ENCODE data around the gene WWC1.
"Not testable (repeated sequence)": the region's sequence is repeated elsewhere in the genome, so short reads cannot be mapped to it uniquely, and the experiment has no call there.

Gene WWC1

DNA sequence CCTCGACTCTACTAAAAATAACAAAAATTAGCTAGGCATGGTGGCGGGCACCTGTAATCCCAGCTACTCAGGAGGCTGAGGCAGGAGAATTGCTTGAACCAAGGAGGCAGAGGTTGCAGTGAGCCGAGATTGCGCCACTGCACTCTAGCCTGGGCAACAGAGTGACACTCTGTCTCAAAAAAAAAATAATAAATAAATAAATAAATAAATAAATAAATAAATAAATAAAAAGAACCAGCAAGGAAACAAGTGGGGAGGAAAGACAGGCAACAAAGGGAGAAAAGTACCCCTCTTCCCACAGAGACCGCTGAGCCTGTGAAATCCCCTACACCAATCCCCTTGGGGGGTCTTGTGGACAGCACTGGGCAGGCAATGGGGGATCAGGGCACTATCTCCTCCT, 4.6 kb upstream of the WWC1 start:
- DNase-seq = not testable (repeated sequence)

DNA sequence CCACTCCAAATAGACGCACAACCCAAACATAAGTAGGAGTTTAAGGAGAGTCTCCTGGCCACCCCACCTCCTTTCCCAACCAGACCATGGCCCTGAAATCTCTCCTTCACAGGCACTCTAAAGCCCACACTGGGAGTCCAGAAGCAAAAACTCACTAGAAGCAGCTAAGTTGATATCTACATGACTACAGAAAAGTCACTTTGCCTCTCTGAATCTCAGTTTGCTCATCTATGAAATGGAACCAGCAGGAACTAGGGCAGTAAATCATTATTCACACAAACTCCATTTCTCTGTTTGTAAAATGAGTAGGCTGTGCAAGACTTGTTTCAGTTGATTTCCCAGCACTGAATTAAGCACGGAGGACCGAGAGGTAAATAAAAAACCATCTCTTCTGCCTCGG, 4.1 kb upstream of the WWC1 start:
- no peak for DNase-seq

DNA sequence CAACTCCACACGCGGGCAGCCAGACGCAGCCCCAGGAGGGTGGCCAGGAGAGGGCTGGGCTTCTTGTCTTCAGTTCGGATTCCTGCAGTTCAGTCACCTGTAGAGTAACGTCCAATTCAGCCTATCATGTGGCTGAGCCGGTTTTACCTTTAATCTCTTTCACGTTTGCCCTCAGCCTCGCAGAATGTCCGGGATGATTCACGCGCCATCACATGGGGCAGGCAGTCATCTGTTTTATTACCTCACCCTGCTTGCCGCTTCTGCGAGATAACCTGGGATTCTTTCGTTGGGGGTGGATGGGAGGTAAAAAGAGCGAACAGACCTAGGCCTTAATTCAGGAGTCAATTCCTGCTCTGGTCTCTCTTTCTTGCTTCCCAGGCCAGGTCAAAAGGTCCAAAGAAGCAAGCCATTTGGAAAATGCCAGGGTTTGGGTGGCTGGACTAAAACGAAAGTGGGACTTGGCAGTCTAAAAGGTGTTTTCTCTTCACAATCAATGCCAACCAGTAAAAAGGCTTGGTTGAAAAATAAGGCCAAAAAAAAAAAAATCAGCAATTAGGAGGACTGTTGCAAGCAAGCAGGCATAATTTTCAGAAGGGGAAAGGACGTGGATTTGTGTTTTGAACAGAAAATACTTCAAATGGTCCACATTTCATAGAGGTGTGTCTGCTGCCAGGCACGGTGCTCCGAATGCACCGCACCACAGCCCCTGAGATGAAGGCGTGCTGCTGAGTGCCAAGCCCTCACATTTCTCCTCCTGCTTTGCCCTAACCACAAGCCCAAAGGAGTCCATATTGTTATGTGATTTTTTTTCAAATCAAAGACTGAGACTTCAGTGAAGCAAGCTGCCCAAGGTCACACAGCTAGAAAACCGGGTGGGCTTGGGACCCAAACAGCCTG, 2.8 kb upstream of the WWC1 start:
- no peak for DNase-seq

DNA sequence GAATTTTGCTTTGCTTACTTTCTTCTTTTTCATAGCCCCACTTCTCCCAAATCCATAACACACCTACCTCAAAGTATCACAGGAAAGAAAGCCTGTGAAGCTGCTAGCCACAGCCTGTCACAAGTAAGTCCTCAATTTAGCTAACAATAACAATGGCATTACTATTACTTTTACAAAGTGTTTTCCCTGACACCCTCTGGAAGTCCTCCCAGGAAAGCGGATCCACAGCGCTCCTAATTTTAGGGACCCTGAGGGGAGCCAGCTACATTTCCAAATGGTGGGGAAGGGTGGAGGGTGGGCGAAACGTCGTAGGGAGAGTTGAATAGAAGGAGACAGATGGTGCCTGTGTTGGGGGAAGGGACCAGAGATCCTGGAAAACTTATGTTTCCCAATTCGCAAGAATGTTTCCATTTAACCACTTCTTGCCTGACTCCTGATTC, 523 bp upstream of the WWC1 start:
- peak; percentile 67 for DNase-seq

DNA sequence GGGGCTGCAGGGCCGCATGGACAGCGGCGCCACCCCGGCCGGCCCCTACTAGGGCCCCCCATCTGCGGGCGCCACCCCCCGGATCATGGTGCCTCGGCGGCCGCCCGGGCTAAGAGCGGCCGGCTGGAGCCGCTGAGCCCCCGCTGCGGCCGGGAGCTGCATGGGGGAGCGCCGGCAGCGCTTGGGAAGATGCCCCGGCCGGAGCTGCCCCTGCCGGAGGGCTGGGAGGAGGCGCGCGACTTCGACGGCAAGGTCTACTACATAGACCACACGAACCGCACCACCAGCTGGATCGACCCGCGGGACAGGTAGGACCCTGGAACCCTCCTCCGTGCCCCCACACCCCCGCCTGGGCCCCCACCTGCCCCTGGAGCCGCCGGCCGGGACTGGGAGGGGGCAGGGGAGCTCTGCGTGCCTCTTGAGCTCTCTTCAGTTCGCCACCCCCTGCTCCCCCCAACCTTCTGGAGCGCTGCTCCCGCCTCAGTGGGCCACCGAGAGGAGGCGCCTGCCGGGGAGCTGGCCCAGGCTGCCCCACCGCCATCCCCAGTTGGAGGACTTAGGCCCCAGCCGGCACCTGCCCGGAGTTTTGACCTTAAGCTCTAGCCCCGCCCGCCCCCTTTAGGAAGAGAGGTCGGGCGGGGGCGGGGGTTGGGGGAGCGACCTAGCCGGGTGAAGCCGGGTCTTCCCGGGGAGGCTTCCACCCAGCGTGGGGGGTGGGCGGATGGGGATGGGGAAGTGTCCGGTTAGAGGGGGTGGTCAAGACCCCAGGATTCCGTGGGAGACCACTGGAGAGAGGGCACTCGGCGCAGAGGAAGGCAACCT, 730 bp downstream of the WWC1 start:
- peak; percentile 52 for DNase-seq

DNA sequence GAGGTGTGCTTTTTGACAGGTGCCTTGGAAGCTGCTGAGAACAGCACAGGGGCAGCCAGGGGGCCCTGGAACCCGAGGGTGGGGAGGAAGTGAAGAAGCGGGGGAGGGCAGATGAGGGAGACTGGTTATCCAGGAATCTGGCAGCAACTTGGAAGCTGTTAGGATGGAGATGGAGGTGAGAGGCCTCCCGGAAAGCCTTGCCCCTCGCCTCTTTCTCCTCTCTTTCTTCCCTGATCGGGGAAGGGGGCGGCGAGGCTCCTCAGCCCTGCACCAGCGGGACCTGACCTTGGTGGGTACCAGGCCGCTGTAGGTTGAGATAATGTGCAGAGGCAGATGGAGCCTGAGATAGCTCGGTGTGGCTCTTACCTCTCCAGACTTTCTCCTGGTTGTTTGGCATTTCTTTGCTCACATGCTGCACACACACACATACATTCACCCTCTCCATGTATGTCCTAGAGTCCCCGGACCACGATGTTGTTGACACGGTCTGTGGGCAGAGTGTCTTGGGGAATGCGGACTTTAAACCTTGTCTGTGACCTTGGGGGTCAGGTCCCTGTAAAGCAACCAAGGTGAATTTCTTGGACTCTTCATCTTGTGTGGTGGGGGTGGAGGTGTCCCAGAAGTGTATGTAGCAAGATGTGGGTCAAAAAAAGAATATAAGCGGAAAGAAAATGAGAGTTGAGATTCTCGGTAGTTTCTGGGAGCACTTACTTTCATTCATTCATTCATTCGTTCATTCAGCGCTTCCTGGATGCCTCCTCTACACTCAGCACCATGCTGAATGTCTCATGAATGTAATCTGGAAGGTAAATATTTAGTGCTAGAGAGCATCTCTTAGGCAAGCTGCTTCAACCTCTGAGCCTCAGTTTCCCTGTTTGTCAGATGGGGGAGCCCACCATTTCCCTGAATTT, 1.6 kb downstream of the WWC1 start:
- DNase-seq = peak; percentile 34

DNA sequence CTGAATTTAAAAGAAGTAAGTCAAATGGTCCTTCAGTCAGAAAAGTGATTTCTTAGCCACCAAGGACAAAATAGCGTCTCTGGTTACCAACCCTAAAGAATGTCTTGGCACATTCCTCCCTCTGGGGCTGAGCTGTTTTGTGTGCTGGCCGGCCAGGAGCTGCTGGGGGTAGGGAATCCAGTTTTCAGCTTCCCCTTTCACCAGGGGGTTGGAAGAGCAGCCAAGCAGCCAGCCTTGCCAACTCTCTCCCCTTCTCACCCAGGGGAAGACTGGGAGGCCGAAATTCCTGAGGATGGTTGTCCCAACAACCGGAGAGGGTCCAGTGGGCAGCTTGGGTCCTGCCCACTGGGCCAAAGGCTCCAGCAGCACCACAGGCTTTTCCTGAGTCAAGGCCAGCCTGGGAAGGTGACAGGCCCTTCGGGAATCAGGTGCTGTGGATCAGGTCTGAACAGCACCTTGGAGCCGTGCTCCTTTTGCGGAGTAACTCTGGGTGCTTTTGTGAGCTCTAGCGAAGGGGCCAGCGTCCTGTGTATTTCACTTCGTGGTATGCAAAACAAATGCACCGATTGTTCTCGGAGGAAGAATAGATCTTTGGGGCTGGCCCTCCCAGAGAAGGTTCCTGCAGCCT, 4.2 kb downstream of the WWC1 start:
- no peak for DNase-seq

DNA sequence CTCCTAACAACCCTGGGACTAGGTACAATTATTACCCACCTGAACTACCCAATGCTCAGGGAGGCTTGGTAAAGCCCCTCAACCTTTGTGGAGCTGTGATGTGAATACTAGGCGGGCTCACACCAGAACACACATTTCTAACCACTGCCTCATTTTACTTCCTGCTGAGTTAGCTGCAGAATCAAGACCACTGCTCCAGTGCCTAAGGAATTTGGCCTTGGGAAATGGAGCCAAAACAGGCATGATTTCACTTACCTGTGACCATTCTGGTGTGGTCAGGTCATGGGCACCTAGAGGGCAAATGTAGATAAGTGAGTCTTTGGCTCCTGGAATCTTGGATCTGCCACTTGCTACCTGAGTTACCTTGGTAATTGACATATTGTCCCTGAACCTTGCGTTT, 5.2 kb downstream of the WWC1 start:
- no peak for DNase-seq

DNA sequence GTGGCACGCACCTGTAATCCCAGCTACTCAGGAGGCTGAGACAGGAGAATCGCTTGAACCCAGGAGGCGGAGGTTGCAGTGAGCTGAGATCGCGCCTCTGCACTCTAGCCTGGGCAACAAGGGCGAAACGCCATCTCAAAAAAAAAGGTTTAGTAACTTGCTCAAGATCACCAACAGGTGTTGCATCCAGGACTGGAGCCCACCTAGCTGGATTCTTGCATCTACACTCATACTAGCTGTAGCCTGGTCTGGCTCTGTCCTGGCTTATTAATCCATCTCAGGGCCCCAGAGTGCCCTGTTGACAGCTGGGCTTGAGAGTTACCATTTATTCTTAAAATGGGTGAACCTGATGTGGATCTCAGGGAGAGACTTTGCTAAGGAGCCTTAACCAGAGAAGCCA, 7.5 kb downstream of the WWC1 start:
- DNase-seq = no peak

DNA sequence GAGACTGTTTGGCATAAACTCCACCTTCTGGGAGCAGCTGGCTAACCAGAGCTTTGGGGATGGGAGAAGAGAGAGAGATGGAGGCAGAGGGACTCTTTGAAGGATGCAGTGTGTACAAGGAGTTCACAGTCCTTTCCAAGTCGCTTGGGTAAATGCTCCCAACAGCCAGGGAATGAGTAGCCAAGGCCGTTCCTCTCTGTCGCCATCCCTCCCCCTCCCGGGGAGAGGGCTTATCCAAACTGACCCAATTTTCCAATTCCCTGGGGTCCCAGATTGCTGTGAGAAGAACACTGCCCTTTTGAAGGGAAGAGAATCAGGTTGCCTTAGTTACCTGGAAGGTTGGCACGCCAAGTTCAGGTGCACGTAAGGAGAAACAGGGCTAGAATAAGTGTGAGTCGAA, 7.9 kb downstream of the WWC1 start:
- DNase-seq = no peak

DNA sequence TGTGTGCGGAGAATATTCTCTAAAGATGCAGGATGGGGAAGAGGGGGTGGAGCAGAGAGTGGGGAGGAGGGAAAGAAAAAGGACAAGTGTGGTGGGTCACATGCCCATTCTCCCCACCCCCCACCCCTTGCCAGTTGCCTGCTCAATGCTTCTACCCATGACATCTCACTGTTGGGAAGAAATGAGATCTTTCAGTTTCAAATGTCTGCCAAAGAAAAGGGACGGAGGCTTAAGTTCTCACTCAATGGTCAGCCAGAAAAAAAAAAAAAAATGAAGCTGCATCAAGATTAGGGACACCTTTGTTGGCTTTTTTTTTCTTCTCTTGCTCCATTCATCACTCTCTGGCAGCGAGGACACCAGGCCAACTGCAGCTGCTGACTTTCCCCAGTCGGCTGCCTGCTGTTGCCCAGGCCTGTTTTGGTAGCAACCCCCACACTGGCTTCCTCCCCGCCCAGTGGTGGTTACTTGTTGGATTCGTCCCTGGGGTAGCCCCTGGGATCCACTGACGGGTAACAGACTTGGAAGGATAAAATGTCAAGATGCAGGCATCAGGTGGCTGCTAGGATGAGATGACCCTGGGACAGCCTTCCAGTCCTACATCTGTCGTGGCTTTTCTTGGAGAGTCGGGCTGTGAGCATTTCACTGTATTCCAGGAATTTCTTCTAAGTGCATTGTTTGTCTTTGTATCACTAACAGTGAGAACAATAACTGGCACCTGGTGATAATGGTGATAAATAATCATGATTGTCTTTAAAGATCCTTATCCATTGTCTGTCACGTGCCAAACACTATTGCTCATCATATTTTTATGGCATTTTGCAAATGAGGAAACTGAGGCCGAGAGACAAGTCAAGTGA, 9.1 kb downstream of the WWC1 start:
- DNase-seq = no peak

DNA sequence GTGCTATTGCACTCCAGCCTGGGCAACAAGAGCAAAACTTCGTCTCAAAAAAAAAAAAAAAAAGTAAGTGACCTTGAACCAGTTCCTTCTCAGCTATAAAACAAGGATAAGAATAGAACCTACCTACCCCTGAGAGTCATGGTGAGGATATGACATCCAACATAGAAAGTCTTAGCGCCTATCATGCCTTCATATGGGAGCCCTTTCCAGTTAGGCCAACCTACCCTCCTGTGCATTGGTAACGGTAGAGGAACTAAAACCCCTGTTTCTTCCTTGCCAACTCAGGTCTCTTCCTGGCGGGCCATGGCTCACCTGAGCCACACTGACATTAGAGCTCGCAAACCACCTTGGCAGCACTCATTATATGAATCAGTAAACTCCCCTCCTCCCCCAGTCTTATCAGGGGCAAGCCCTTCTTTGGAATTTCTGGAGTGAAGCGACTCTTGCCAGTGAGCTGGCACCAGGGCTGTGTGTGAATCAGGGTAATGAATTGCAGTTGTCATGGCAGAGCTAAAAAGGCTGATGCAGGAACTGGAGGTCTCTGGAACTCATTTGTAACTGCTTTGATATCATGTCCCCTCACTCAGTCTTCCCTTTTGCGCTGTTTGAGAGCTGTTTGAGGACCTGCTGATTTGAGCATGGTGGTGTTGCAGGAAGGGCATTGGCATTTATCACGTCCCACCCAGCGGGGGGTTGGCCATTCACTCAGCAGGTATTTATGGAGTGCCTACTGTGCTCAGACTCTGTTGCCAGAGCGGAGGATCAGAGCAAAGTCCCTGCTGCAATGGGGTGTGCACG, 10.3 kb downstream of the WWC1 start:
- no peak for DNase-seq

DNA sequence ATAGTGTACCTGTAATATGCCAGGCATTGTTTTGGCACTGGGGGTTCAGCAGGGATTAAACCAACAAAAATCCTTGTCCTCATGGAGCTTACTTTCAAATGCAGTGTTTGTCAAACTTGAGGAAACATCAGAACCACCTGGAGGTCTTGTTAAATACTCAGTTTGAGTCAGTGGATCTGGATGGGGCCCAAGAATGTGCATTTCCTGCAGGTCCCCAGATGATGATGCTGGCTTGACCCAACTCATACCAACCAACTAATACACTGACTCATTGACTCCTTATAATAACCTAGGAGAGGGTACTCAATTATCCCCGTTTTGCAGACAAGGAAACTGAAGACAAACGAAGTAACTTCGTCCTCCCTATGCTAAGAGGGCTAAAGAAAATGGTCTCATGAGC, 11.3 kb downstream of the WWC1 start:
- DNase-seq = no peak

DNA sequence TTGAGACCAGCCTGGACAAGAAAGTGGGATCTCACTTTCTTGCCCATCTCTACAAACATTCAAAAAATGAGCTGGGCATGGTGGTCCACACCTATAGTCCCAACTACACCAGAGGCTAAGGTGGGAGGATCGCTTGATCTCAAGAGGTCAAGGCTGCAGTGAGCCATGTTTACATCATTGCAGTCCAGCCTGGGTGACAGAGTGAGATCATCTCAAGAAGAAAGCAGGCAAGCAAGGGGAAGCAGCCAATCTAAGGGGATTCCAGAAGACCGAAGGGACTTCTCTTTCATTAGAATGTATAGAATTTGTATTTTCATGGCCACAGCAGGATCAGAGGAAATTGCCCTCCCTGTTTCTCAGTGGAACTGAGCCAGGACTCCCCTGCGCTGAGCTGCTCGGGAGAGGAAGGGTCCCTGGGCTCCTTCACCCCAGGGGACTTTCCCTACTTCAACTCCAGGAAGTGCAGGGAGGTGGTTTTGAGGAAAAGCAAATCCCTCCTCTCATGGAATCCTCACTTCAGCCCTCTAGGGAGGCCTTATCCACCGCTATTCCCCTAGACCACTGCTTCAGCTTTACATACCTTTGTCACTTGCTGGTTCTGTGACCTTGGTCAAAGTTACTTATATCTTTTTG, 12.1 kb downstream of the WWC1 start:
- DNase-seq = no peak

DNA sequence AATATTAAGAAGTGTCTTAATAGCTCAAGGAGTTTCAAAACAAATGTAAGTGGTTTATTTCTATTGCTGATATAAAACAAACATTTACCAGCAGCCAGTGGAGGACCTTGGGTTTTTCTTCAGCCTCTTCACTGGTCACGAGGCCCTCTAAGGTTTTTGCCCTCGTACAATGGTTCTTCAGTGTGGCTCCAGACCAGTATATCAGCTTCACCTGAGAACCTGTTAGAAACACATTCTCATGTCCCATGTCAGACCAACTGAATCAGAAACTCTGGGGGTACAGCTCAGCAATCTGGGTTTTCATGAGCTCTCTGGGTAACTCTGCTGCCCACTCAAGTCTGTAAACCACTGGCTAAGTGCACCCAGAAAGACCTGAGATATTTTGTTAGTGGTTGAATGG, 12.9 kb downstream of the WWC1 start:
- DNase-seq = no peak

DNA sequence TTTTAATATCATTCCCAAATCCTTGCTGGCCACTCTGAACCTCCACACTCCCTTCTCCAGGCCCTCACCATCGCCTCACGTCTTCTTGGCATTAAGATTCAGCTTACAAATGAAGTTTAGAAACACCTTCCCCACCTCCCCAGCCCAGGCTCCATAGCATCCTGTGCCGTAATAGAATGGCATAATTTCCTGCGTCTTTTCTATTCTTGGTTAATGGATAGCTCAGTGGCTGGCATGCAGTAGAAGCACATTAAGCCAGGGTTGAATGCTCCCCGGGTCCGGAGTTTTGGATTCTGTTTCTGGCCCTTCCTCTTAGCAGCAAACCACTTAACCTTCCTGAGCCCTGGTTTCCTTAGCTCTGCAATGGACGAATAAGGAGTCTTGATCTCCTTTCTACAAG, 13.8 kb downstream of the WWC1 start:
- DNase-seq = no peak

DNA sequence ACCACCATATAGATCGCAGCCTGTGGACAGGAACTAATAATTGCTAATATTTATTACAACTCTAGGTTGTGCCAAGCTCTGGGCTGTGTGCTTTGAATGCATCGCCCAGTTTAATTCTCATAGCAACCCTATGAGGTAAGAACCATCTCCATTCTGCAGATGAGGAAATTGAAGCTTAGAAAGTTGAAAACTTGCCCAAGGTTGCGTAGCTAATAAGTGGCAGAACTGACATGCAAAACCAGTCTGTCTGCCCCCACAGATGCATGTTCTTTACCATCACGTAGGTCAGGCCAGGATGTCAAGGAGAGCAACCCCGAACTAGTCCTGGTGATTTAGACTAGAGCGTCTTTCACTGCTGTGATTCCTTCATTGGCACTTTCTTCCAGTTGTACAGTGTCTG, 15.6 kb downstream of the WWC1 start:
- no peak for DNase-seq

DNA sequence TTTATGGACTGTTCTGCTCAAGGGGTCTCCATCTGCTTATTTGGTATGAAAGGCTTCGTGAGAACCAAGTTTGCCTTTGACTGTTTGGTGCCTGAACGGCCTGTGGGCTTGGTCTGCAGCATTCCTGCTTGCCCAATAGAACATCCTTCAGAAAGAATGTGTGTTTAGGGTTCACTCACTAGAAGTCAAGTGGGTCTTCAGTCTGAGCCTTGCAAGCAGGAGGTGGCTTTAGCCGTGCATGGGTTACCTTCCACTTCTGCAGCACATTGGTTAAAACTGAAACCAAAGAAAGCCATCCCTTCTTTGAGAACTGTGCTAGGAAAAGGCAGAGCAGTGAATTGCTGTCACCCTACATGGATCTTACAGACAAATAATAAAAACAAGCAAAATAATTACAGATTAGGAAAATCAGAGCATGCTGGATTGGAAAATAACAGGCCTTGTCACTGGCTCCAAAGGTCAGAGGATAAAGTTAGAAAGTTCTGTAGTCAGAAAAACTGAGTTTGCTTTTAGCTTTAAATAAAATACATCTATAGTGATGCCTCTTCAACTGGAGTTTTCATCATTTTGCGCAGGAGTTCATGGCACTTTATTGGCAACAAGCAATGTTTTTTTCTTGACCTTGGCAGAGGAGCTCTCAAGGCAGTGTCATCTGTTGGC, 16.6 kb downstream of the WWC1 start:
- no peak for DNase-seq

DNA sequence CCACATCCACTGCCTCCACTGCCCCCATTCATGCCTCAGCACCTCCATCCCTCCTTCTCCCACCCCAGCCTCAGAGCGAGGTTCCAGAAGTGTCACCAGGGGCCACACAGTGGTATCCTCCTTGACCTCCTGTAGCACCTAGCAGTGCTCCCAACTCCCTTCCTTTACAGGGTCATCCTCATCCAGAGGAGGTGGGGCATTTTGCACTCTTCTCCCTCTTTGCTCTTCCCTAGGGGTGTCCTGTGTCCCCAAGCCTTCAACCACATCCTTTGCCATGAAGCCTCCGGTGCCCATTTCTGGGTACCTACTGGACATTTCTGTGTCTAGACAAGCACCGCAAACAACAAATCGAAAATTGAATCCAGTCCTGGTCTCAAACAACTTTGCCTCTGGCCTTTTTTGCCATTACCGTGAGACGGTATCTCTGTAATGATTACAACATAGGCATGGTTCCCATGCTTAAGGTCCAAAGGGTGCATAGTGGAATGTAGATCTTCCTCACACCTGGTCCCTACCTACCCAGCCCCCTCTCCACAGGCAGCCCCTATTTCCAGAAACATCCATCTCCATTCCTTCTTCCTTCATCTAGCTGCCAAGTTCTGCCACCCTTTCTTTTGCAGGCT, 17.6 kb downstream of the WWC1 start:
- DNase-seq = no peak
